ENCODE data around the gene GAS7. TPM values are rescaled to one million over a fixed set of nuclear protein-coding genes. Genes with fewer than 3 reads are reported as not detected.

Gene GAS7
- total and polyA plus RNA-seq, 9 of the 15 experiments (the other 6 are each of a cell fraction or from before 2014, with no cell fraction given), result 0.11 to 0.33 TPM; not detected in 7

DNA sequence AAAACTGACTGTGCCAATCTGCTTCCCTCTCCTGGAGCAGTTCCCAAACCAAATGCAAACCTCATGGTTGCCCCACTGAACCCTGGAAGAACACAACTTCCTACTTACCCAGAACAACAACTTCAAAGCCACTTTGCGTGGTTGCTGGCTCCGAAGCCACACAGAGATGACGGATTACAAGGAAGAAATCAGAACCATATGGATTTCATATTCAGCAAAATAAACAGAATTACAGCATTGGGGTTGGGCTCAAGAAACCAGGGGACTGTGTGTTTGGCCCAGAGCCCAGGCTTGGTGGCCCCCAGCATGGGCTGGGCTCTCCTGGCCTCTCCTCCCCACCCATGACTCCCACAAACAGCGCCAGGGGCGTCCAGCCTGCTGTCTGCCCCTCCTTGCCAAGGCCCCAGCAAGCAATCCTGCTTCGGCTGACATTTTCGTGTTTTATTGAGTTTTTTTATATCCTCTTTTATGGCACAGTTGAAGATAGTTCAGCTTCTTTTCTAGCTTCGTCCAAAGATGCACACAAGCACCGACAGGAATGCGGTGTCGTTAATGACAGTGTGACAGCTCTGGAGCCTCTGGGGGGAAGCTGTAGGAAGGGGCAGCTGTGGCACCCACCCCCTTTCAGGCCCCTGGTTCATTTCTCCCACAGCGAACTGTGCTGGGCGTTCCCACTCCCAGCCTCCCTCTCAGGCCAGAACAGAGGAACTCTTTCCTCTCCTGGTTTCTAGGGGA is 137.1 kb downstream of the GAS7 start:
- Histone ChIP-seq H2AFZ (ENCODE audit: low read depth, low read length) (no peak overlapping the region), H3K9ac (ENCODE audit: insufficient read depth in 1 of 2, low read depth in 2 of 2, low read length in 2 of 2) (no peak overlapping the region), H3K4me2 (ENCODE audit: insufficient read depth, low read length) (no peak overlapping the region), H3K4me1 (replicated peaks in 1 of 2; ENCODE audit: control insufficient read depth in 2 of 2, insufficient read depth in 2 of 2, low read length in 2 of 2) (no peaks in the 10 kb centered on the region), H3K9me3 (replicated peaks; ENCODE audit: control insufficient read depth, insufficient read depth, low read depth, low read length) (no peaks in the 10 kb centered on the region), H4K20me1 (replicated peaks; ENCODE audit: control insufficient read depth, insufficient read depth, low read length) (no peaks in the 10 kb centered on the region), H3K9me1 (ENCODE audit: control insufficient read depth, insufficient read depth, low read length) (no peaks in the 10 kb centered on the region), H3K27ac (ENCODE audit: extremely low read depth, low read depth, low read length) (no peak overlapping the region), H3K27me3 (ENCODE audit: control insufficient read depth in 2 of 2, insufficient read depth in 2 of 2, low read length in 2 of 2) (peaks cover 0 to 12% of the 10 kb centered on the region in 2 experiments; a peak in 1 of 5 replicates), H3K79me2 (ENCODE audit: control insufficient read depth, insufficient read depth, low read length) (no peaks in the 10 kb centered on the region), H3K4me3 (no peak overlapping the region), H3K36me3 (ENCODE audit: control insufficient read depth, insufficient read depth, low read length) (no peaks in the 10 kb centered on the region)
- WGBS (ENCODE audit: insufficient coverage, low coverage, missing lambda C conversion rate), result 0% methylated on average over 9 of the region's 13 CpGs
- FAIRE-seq (no peak), ATAC-seq (no peak), DNase-seq (ENCODE audit: extremely low read depth in 1 of 4, low spot score in 3 of 4) (no peak)
- no TSS peak for BruUV-seq (replicated peaks)
- CTCF ChIA-PET (ENCODE audit: low intra/inter-chr PET ratio), result no interaction called here
- POLR2A ChIA-PET, result no interaction called here
- intact Hi-C loops (cut with micrococcal nuclease) (no loop called here), in situ Hi-C loops (cut with MboI) (no loop called here)
- TF ChIP-seq ZSCAN29 (IDR thresholded peaks at IDR 0.05) (no peak), HDAC8 (tag; IDR thresholded peaks at IDR 0.05) (no peak), ZNF253 (CRISPR knock-in tag; conservative IDR thresholded peaks at IDR 0.05) (no peak), NR1H2 (CRISPR knock-in tag; IDR thresholded peaks at IDR 0.05) (no peak), MBD2 (IDR thresholded peaks at IDR 0.05; ENCODE audit: borderline replicate concordance, low read depth) (no peak), ZNF140 (CRISPR knock-in tag; IDR thresholded peaks at IDR 0.05) (no peak), CCAR2 (IDR thresholded peaks at IDR 0.05; ENCODE audit: low read depth, low read length) (no peak), FOXK1 (CRISPR knock-in tag; IDR thresholded peaks at IDR 0.05; ENCODE audit: borderline replicate concordance) (no peak)
- TF ChIP-seq, protein P1, sequence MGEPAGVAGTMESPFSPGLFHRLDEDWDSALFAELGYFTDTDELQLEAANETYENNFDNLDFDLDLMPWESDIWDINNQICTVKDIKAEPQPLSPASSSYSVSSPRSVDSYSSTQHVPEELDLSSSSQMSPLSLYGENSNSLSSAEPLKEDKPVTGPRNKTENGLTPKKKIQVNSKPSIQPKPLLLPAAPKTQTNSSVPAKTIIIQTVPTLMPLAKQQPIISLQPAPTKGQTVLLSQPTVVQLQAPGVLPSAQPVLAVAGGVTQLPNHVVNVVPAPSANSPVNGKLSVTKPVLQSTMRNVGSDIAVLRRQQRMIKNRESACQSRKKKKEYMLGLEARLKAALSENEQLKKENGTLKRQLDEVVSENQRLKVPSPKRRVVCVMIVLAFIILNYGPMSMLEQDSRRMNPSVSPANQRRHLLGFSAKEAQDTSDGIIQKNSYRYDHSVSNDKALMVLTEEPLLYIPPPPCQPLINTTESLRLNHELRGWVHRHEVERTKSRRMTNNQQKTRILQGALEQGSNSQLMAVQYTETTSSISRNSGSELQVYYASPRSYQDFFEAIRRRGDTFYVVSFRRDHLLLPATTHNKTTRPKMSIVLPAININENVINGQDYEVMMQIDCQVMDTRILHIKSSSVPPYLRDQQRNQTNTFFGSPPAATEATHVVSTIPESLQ (CRISPR knock-in tag; IDR thresholded peaks at IDR 0.05), result no peak
- TF ChIP-seq, protein P2, sequence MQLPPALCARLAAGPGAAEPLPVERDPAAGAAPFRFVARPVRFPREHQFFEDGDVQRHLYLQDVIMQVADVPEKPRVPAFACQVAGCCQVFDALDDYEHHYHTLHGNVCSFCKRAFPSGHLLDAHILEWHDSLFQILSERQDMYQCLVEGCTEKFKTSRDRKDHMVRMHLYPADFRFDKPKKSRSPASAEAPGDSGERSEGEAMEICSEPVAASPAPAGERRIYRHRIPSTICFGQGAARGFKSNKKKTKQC (CRISPR knock-in tag; IDR thresholded peaks at IDR 0.05), result no peak
- TF ChIP-seq, protein P3, sequence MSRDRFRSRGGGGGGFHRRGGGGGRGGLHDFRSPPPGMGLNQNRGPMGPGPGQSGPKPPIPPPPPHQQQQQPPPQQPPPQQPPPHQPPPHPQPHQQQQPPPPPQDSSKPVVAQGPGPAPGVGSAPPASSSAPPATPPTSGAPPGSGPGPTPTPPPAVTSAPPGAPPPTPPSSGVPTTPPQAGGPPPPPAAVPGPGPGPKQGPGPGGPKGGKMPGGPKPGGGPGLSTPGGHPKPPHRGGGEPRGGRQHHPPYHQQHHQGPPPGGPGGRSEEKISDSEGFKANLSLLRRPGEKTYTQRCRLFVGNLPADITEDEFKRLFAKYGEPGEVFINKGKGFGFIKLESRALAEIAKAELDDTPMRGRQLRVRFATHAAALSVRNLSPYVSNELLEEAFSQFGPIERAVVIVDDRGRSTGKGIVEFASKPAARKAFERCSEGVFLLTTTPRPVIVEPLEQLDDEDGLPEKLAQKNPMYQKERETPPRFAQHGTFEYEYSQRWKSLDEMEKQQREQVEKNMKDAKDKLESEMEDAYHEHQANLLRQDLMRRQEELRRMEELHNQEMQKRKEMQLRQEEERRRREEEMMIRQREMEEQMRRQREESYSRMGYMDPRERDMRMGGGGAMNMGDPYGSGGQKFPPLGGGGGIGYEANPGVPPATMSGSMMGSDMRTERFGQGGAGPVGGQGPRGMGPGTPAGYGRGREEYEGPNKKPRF (IDR thresholded peaks at IDR 0.05; ENCODE audit: low read depth, low read length), result no peak
- TF ChIP-seq, protein P4, sequence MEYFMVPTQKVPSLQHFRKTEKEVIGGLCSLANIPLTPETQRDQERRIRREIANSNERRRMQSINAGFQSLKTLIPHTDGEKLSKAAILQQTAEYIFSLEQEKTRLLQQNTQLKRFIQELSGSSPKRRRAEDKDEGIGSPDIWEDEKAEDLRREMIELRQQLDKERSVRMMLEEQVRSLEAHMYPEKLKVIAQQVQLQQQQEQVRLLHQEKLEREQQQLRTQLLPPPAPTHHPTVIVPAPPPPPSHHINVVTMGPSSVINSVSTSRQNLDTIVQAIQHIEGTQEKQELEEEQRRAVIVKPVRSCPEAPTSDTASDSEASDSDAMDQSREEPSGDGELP (CRISPR knock-in tag; IDR thresholded peaks at IDR 0.05; ENCODE audit: borderline replicate concordance), result no peak
- TF ChIP-seq, protein P5, sequence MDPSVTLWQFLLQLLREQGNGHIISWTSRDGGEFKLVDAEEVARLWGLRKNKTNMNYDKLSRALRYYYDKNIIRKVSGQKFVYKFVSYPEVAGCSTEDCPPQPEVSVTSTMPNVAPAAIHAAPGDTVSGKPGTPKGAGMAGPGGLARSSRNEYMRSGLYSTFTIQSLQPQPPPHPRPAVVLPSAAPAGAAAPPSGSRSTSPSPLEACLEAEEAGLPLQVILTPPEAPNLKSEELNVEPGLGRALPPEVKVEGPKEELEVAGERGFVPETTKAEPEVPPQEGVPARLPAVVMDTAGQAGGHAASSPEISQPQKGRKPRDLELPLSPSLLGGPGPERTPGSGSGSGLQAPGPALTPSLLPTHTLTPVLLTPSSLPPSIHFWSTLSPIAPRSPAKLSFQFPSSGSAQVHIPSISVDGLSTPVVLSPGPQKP (CRISPR knock-in tag; IDR thresholded peaks at IDR 0.05), result no peak
- TF ChIP-seq, protein P6, sequence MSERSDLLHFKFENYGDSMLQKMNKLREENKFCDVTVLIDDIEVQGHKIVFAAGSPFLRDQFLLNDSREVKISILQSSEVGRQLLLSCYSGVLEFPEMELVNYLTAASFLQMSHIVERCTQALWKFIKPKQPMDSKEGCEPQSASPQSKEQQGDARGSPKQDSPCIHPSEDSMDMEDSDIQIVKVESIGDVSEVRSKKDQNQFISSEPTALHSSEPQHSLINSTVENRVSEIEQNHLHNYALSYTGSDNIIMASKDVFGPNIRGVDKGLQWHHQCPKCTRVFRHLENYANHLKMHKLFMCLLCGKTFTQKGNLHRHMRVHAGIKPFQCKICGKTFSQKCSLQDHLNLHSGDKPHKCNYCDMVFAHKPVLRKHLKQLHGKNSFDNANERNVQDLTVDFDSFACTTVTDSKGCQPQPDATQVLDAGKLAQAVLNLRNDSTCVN (CRISPR knock-in tag; IDR thresholded peaks at IDR 0.05), result no peak
